SKM-1 treated with dmso at 0.1 percent for 144 hours (cell line): ENCODE data around the gene TMEM187.

Experiments
- DNase-seq: peaks from one replicate; lab custom pipeline; 2025; ENCODE audit not compliant: unreplicated experiment; lab: John Stamatoyannopoulos, UW

TMEM187 gene

GRCh38 chrX:153953892-153954557, 18.5 kb upstream of the TMEM187 start:
- DNase-seq: no peak

- no peak for DNase-seq
Measured at GRCh38 chrX:153954558-153955227, 17.9 kb upstream of the TMEM187 start.

- no peak for DNase-seq
Measured at GRCh38 chrX:153955228-153955732, 17.3 kb upstream of the TMEM187 start.

- DNase-seq: no peak
Measured at GRCh38 chrX:153956044-153956907, 16.3 kb upstream of the TMEM187 start.

- no peak for DNase-seq
Measured at GRCh38 chrX:153957224-153957623, 15.3 kb upstream of the TMEM187 start.

GRCh38 chrX:153958605-153959004, 13.9 kb upstream of the TMEM187 start:
- DNase-seq: no peak

- DNase-seq: no peak
Measured at GRCh38 chrX:153959649-153960048, 12.9 kb upstream of the TMEM187 start.

GRCh38 chrX:153960077-153960476, 12.5 kb upstream of the TMEM187 start:
- no peak for DNase-seq

GRCh38 chrX:153960786-153961185, 11.8 kb upstream of the TMEM187 start:
- DNase-seq: no peak

- no peak for DNase-seq
Measured at GRCh38 chrX:153961292-153961691, 11.3 kb upstream of the TMEM187 start.

GRCh38 chrX:153963546-153963945, 9.0 kb upstream of the TMEM187 start:
- no peak for DNase-seq

GRCh38 chrX:153964105-153964504, 8.4 kb upstream of the TMEM187 start:
- DNase-seq: no peak

- no peak for DNase-seq
Measured at GRCh38 chrX:153965406-153965805, 7.1 kb upstream of the TMEM187 start.

- DNase-seq: no peak
Measured at GRCh38 chrX:153966283-153966688, 6.3 kb upstream of the TMEM187 start.

GRCh38 chrX:153966841-153967535, 5.6 kb upstream of the TMEM187 start:
- DNase-seq: no peak

- no peak for DNase-seq
Measured at GRCh38 chrX:153967536-153968224, 4.9 kb upstream of the TMEM187 start.

- no peak for DNase-seq
Measured at GRCh38 chrX:153968255-153968654, 4.3 kb upstream of the TMEM187 start.

GRCh38 chrX:153968754-153969124, 3.8 kb upstream of the TMEM187 start:
- DNase-seq: no peak

GRCh38 chrX:153969125-153969903, 3.2 kb upstream of the TMEM187 start:
- DNase-seq: no peak

- DNase-seq: no peak
Measured at GRCh38 chrX:153969904-153970356, 2.6 kb upstream of the TMEM187 start.
